C4-2B (cell line): Measurements from ENCODE around the gene MYO7B.

Source experiments
- H3K27ac ChIP-seq: fragments of 450-650 bp; 2 replicates; pipeline ENCODE4 v1.5.1; 2017
- ZFX ChIP-seq: fragments of 450-650 bp; IDR thresholded peaks from 2 replicates; pipeline ENCODE4 v1.6.1; 2017
- TF ChIP-seq, protein P1 (sequence below): fragments of 450-650 bp; conservative IDR thresholded peaks from 2 replicates; pipeline ENCODE4 v1.5.1; 2017; ENCODE audit warnings: mild to moderate bottlenecking

Gene MYO7B

DNA sequence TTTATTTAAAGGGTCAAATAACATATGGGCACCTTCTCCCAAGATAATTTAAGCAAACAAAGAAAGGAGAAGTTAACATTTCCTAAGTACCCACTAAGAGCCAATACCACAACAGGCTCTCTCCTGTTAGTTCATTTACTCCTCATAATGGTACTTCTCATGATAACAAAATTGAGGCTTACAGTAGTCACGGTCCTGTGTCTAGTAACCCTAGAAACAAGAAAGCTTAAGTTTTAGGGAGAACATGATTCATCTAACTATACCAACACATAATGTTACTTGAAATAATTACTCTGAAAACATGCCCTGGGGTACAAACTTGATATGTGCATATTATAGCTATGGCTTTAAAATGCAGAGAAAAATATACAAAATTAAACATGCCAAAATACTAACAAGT, 29.0 kb upstream of the MYO7B start:
- TF ChIP-seq, protein P1, sequence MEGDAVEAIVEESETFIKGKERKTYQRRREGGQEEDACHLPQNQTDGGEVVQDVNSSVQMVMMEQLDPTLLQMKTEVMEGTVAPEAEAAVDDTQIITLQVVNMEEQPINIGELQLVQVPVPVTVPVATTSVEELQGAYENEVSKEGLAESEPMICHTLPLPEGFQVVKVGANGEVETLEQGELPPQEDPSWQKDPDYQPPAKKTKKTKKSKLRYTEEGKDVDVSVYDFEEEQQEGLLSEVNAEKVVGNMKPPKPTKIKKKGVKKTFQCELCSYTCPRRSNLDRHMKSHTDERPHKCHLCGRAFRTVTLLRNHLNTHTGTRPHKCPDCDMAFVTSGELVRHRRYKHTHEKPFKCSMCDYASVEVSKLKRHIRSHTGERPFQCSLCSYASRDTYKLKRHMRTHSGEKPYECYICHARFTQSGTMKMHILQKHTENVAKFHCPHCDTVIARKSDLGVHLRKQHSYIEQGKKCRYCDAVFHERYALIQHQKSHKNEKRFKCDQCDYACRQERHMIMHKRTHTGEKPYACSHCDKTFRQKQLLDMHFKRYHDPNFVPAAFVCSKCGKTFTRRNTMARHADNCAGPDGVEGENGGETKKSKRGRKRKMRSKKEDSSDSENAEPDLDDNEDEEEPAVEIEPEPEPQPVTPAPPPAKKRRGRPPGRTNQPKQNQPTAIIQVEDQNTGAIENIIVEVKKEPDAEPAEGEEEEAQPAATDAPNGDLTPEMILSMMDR: no peak
- TF ChIP-seq ZFX: no peak
- H3K27ac ChIP-seq: no peak overlapping the region

DNA sequence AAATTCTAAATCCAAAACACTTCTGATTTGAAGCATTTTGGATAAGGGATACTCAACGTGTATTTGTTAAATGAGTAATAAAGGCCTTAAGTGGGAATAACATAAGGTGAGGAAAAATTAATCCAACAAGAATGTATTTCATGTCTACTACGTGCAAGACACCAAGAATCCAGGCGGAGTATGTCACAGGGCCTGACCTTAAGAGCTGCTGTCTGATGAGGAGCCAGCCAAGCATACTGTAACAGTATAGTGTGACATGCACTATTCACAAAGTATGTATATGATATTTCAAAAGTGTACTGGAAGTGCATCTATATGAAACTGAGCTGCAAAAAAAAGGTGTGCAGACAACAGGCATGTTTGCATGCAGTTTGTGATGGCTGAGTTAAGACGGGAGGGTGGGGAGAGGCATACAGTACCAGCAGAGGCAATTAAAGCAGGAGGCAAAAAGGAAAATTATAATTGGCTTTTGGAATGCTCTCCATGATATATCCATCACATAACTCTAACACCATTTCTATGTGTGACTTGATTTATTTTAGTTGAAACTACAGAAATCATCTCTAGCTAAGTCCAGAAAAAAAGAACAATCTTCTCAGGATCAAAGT, 27.4 kb upstream of the MYO7B start:
- H3K27ac ChIP-seq: no peak overlapping the region; the same call in 1 of the 2 replicates
- TF ChIP-seq ZFX: no peak

DNA sequence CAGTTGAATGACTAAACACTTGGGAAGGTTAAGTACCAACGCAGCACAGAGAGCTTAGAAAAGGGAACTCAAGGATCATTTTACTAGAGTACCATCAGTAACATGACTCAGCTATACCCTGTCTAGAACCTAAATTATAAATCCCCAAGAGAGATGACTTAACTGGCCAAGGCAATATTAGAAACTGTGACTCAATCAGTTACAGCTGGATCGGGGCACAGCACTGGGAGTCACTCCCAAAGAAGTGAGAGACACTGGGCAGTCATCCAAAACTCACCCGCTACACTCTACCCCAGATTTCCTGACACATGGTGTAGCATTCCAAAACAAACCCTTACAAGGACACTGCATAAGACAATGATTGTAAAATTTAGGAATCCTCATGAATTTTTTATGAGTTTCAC, 26.9 kb upstream of the MYO7B start:
- TF ChIP-seq ZFX: no peak
- TF ChIP-seq, protein P1: no peak
- H3K27ac ChIP-seq: no peak overlapping the region

DNA sequence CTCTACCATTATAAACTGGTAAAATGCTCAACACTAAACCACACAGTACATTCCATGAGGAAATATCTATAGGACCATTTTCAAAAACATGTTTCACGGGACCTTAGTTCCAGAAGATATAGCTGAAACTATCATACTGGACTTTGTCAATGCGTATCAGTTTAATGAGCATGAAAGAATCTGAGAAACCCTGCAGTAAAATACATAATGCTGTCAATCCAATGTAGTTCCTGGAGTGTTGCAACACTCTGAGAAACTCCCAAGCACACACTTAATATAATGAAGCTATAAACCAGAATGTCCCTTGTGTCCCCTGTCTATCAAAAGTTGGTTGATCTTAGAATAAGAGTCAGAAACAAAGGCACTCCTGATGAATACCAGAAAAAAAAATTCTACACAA, 25.4 kb upstream of the MYO7B start:
- H3K27ac ChIP-seq: no peak overlapping the region
- TF ChIP-seq, protein P1: no peak
- no peak for TF ChIP-seq ZFX

DNA sequence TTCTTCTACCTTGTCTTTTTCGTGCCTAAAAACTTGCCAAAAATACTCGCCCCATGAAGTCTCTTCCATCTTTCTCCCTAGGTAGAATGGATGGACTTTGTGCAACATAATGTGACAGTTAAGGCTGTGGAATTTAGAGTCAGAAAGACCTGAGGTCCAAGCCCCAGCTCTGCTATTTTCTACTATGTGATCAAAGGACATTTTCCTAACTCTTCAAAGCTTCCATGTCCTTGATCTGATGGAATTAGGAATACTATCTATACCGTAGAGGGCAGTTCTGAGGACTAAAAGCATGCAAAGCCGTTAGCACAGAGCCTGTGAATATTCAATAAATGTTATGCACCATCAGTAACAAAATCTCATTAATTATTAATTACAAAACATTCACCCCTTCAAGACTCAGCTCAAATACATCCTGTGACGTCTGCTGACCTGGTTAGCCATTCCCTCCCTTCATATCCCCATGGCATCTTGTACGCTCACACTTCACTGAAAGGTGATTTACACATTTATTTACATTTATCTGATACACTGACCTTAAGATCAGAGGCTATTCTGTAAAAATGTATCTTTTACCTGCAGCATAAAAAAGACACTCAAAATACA, 24.3 kb upstream of the MYO7B start:
- TF ChIP-seq, protein P1: no peak
- TF ChIP-seq ZFX: no peak
- H3K27ac ChIP-seq: no peak overlapping the region

DNA sequence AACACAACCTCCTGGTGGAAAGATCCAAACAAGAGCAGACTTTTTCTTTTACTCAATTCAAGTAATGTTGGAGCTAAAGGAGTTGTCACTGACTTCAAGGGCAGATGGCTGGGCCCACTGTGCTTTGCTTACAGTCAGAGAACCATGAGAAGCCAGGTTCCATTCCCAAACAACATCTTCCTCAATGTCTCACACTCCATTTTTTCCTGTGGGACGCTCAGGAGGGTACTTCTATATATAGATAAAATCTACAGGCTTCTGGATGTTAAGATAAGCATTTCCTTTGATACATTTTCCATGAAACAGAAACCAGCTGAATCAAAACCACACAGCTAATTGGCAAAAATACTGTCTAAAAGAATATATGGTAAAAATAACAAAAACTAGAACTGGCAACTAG, 23.6 kb upstream of the MYO7B start:
- no peak overlapping the region for H3K27ac ChIP-seq
- no peak for TF ChIP-seq ZFX
- TF ChIP-seq, protein P1: no peak

DNA sequence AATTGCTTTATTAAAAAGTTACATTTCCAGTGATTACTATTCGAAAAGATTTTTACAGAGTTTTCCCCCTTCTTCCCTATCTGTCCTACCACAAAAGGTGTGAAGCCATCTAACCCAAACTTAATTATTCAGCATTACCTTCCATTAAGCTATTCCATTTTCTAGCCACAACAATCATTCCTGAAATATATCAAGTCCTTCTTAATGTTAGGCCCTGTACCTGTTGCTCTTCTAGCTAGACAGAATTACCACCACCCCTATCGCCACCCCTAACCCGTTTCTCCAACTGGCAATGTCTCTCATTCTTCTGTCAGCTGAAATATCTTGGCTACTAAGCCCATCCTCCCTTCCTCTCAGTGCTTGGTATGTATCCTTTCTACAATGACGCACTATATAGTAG, 23.1 kb upstream of the MYO7B start:
- TF ChIP-seq, protein P1: no peak
- TF ChIP-seq ZFX: no peak
- no peak overlapping the region for H3K27ac ChIP-seq

DNA sequence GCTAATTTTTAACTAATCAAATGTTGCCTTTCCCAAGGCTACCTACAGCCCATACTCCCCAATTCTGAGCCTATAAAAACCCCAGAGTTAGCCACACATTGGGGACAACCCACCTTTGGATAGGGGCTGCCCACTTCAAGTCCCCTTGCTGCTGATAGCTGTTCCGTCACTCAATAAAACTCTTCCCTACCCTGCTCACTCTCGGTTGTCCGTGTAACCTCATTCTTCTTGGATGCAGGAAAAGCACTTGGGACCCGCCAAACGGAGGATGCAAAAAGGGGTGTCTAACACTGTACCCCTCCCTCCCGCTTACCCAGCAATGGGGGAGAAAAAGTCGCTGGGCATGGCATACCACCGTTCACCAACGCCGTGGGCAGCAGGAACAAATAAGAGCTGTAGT, 21.4 kb upstream of the MYO7B start:
- H3K27ac ChIP-seq: no peak overlapping the region
- no peak for TF ChIP-seq ZFX
- TF ChIP-seq, protein P1: no peak
